Hepatocyte (in vitro differentiated cells): ENCODE measurements around the gene KIAA1614. TPM values are rescaled to one million over a fixed set of nuclear protein-coding genes. Genes with fewer than 3 reads are reported as not detected.

Experiments
- DNase-seq: peaks from one replicate; pipeline ENCODE4 v3.0.0-alpha.2; 2016; ENCODE audit warnings: low spot score
- H2AFZ ChIP-seq: fragments of 200-600 bp; sonication (generic); 2 replicates; pipeline ENCODE4 v1.6.0; 2016; ENCODE audit warnings: antibody characterized with exemption, mild to moderate bottlenecking
- H3K27ac ChIP-seq: fragments of 200-600 bp; sonication (generic); 2 replicates; pipeline ENCODE4 v1.5.1; 2016; ENCODE audit warnings: mild to moderate bottlenecking
- H3K27me3 ChIP-seq: fragments of 200-600 bp; sonication (generic); 2 replicates; pipeline ENCODE4 v1.6.1; 2016
- H3K36me3 ChIP-seq: fragments of 200-600 bp; sonication (generic); replicated peaks from 2 replicates; pipeline ENCODE4 v1.5.1; 2016; ENCODE audit warnings: low read depth; ENCODE audit not compliant: insufficient read depth
- H3K4me1 ChIP-seq: fragments of 200-600 bp; sonication (generic); 2 replicates; pipeline ENCODE4 v1.5.1; 2016; ENCODE audit warnings: mild to moderate bottlenecking, moderate library complexity; ENCODE audit not compliant: insufficient read depth
- H3K4me2 ChIP-seq: fragments of 200-600 bp; sonication (generic); 2 replicates; pipeline ENCODE4 v1.6.0; 2016
- H3K4me3 ChIP-seq: fragments of 200-600 bp; sonication (generic); 2 replicates; pipeline ENCODE4 v1.5.1; 2016; ENCODE audit warnings: mild to moderate bottlenecking
- H3K79me2 ChIP-seq: fragments of 200-600 bp; sonication (generic); 2 replicates; pipeline ENCODE4 v1.6.0; 2017; ENCODE audit warnings: mild to moderate bottlenecking
- H3K9me2 ChIP-seq: fragments of 200-600 bp; sonication (generic); replicated peaks from 2 replicates; pipeline ENCODE4 v1.6.0; 2017; ENCODE audit warnings: mild to moderate bottlenecking; ENCODE audit not compliant: insufficient read depth
- H3K9me3 ChIP-seq: fragments of 200-600 bp; sonication (generic); 2 replicates; pipeline ENCODE4 v1.5.1; 2016; ENCODE audit warnings: low read depth, mild to moderate bottlenecking
- H4K20me1 ChIP-seq: fragments of 200-600 bp; sonication (generic); 2 replicates; pipeline ENCODE4 v1.6.0; 2016; ENCODE audit warnings: mild to moderate bottlenecking; ENCODE audit not compliant: insufficient read depth, poor library complexity, severe bottlenecking
- CTCF ChIP-seq: fragments of 200-600 bp; sonication (generic); IDR thresholded peaks from 2 replicates; pipeline ENCODE4 v1.5.1; 2016; ENCODE audit warnings: antibody characterized with exemption, mild to moderate bottlenecking; ENCODE audit not compliant: poor library complexity
- EZH2 ChIP-seq: fragments of 200-600 bp; sonication (generic); IDR thresholded peaks from 2 replicates; pipeline ENCODE4 v1.6.1; 2016; ENCODE audit warnings: antibody characterized with exemption, mild to moderate bottlenecking, borderline replicate concordance
- EZH2phosphoT487 ChIP-seq: fragments of 200-600 bp; sonication (generic); IDR thresholded peaks from one replicate; pipeline ENCODE4 v1.6.1; 2018; ENCODE audit warnings: antibody characterized with exemption, mild to moderate bottlenecking, low read depth, moderate library complexity; ENCODE audit not compliant: unreplicated experiment, severe bottlenecking
- WGBS: methylation state at CpG from one replicate; pipeline ENCODE4 v1.1.6; 2016; ENCODE audit warnings: low lambda C conversion rate; ENCODE audit errors: missing lambda C conversion rate; 5-methylcytosine and 5-hydroxymethylcytosine counted together
- polyA plus RNA-seq: library from polyadenylated mRNA; unstranded; fragments of >200 nt; fragmentation: Nextera tagmentation; extraction: Ambion mirVana; gene quantifications from 2 replicates; pipeline ENCODE4 v1.2.1, GENCODE V29; 2016
- total RNA-seq: library from RNA; depleted of rRNA; stranded (reverse); fragments of >200 nt; gene quantifications from 2 replicates; pipeline ENCODE4 v1.2.3, GENCODE V29; 2014

The KIAA1614 gene
- total and polyA plus RNA-seq, 2 experiments from 2014 or later: 2.5 to 2.6 TPM

GRCh38 chr1:180930687-180931086 is 18.0 kb downstream of the KIAA1614 start:
- no peak overlapping the region for H3K4me2 ChIP-seq
- no peaks in the 10 kb centered on the region for H3K36me3 ChIP-seq
- no peak overlapping the region for H2AFZ ChIP-seq
- H3K4me3 ChIP-seq: no peak overlapping the region
- H3K9me2 ChIP-seq: no peaks in the 10 kb centered on the region
- no peaks in the 10 kb centered on the region for H3K9me3 ChIP-seq
- H3K27ac ChIP-seq: no peak overlapping the region
- no peaks in the 10 kb centered on the region for H3K27me3 ChIP-seq
- no peaks in the 10 kb centered on the region for H3K79me2 ChIP-seq
- no peak for DNase-seq
- 93% methylated on average over 5 of the region's 5 CpGs for WGBS
- H4K20me1 ChIP-seq: no peaks in the 10 kb centered on the region
- TF ChIP-seq EZH2phosphoT487 (no peak), CTCF (no peak), EZH2 (no peak)
- H3K4me1 ChIP-seq: peaks cover 34% of the 10 kb centered on the region

DNA sequence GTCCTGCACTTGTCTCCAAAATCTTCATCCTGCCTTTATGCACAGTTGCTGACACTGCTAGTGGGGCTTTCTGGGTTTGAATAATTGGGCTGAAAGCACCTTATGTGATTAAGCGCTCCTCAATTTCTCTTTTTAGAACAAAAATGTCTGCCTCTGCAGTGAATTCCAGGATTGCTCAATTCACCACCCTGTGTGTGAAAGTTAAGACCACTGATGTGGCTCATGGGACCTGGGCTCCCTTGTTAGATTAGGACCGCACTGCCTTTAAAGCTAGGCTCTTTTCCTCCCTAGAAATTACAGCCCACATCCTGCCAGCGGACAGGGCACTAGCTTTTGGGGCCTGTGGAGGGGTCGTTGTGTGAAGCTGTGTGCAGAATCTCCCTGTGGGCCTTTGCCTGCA is 18.8 kb downstream of the KIAA1614 start:
- Histone ChIP-seq H3K79me2 (no peaks in the 10 kb centered on the region), H4K20me1 (no peaks in the 10 kb centered on the region), H3K36me3 (no peaks in the 10 kb centered on the region), H3K4me1 (peaks cover 25% of the 10 kb centered on the region), H3K9me3 (no peaks in the 10 kb centered on the region), H2AFZ (no peak overlapping the region), H3K4me2 (no peak overlapping the region), H3K27me3 (no peaks in the 10 kb centered on the region), H3K9me2 (no peaks in the 10 kb centered on the region), H3K4me3 (no peak overlapping the region), H3K27ac (no peak overlapping the region)
- WGBS: 90% methylated on average over 4 of the region's 4 CpGs
- DNase-seq: no peak
- no peak for TF ChIP-seq CTCF
- TF ChIP-seq EZH2: no peak
- TF ChIP-seq EZH2phosphoT487: no peak

DNA sequence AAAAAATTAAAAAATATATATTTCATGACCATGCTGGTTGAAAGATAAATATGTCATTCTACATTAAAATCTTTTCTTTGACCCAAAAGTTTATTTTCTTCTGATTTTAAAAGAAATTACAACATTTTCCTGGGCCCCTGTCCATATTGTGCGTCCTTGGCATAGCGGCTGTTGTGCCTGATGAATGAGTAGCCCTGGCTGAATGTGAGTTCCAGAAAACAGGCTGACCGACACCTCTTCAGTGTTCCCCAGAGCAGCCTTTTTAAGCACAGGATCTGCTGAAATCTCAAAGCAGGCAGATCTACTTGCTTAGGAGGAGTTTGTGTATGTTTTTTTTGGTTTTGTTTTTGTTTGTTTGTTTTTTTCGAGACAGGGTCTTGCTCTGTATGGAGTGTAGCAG is 19.7 kb downstream of the KIAA1614 start:
- Histone ChIP-seq H3K4me3 (no peak overlapping the region), H3K4me2 (no peak overlapping the region), H3K27ac (no peak overlapping the region), H3K27me3 (no peaks in the 10 kb centered on the region), H3K4me1 (peaks cover 17% of the 10 kb centered on the region), H2AFZ (no peak overlapping the region), H4K20me1 (no peaks in the 10 kb centered on the region), H3K9me3 (no peaks in the 10 kb centered on the region), H3K9me2 (no peaks in the 10 kb centered on the region), H3K36me3 (no peaks in the 10 kb centered on the region), H3K79me2 (no peaks in the 10 kb centered on the region)
- no peak for DNase-seq
- 93% methylated on average over 4 of the region's 4 CpGs for WGBS
- TF ChIP-seq EZH2 (no peak), EZH2phosphoT487 (no peak)

DNA sequence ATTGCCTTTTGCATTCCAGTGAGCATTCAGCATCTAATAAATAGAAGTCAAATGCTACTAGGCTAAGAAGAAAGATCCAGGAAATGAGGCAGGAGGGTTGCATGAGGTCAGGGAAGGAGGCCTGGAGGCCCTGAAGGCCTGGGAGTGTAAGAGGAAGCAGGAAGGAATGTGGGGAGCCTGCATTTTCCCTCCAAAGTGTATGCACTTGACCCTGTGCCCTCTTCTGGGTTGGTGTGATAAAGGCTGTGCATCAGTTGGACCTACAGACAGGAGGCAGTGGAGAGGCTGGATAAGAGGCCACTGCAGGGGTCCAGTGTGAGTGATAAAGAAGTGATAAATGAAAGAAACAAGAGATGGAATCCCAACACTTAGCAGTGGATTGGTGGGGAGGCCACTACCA is 20.4 kb downstream of the KIAA1614 start:
- Histone ChIP-seq H3K27me3 (no peaks in the 10 kb centered on the region), H3K36me3 (no peaks in the 10 kb centered on the region), H3K9me3 (no peaks in the 10 kb centered on the region), H3K4me3 (no peak overlapping the region), H3K9me2 (no peaks in the 10 kb centered on the region), H3K79me2 (no peaks in the 10 kb centered on the region), H3K27ac (no peak overlapping the region), H3K4me2 (no peak overlapping the region), H4K20me1 (no peaks in the 10 kb centered on the region), H2AFZ (no peak overlapping the region), H3K4me1 (peaks cover 9% of the 10 kb centered on the region)
- DNase-seq: no peak
- TF ChIP-seq CTCF (no peak), EZH2phosphoT487 (no peak), EZH2 (no peak)
